Skeletal muscle tissue (tissue), 4 donors: ENCODE data around the gene OR2V1. TPM values are rescaled to one million over a fixed set of nuclear protein-coding genes. Genes with fewer than 3 reads are reported as not detected.
"Not testable (repeated sequence)": the region's sequence is repeated elsewhere in the genome, so short reads cannot be mapped to it uniquely, and the experiment has no call there.

Source experiments
- H3K27ac ChIP-seq: one replicate; pipeline ENCODE4 v1.7.0; 2013; ENCODE audit warnings: mild to moderate bottlenecking, low read depth, low read length, inconsistent platforms
- H3K27me3 ChIP-seq, 3 donors: one replicate each; pipeline ENCODE4 v1.7.0; 2013; ENCODE audit warnings: low read length in 3 of 3; ENCODE audit not compliant: control insufficient read depth in 3 of 3, insufficient read depth in 3 of 3
- H3K36me3 ChIP-seq, 3 donors: one replicate each; pipeline ENCODE4 v1.7.0; 2013; ENCODE audit warnings: low read length in 3 of 3; ENCODE audit not compliant: control insufficient read depth in 3 of 3, insufficient read depth in 3 of 3
- H3K4me1 ChIP-seq, 3 donors: one replicate each; pipeline ENCODE4 v1.7.0; 2013; ENCODE audit warnings: low read length in 3 of 3, mild to moderate bottlenecking in 3 of 3; ENCODE audit not compliant: control insufficient read depth in 3 of 3, insufficient read depth in 3 of 3
- H3K4me3 ChIP-seq, 3 donors: one replicate each; pipeline ENCODE4 v1.7.0; 2013; ENCODE audit warnings: low read length in 3 of 3
- H3K9ac ChIP-seq, 3 donors: one replicate each; pipeline ENCODE4 v1.7.0; 2013; ENCODE audit warnings: low read length in 3 of 3, mild to moderate bottlenecking in 3 of 3, moderate library complexity in 2 of 3, low read depth in 1 of 3
- H3K9me3 ChIP-seq, 3 donors: one replicate each; pipeline ENCODE4 v1.7.0; 2013; ENCODE audit warnings: low read length in 3 of 3; ENCODE audit not compliant: control insufficient read depth in 3 of 3
- total RNA-seq: library from RNA; depleted of rRNA; stranded (reverse); fragments of >200 nt; gene quantifications from one replicate; pipeline ENCODE4 v1.2.3, GENCODE V29; 2014
- donor health status: Osteomylitis.

OR2V1 gene
- total RNA-seq, 1 donor from 2014 or later = not detected

- peaks cover 24 to 55% (median 40%) of the 10 kb centered on the region in 3 donors for H3K27me3 ChIP-seq
- not testable (repeated sequence) for H3K9me3 ChIP-seq, H3K27ac ChIP-seq, H3K4me1 ChIP-seq, H3K4me3 ChIP-seq, H3K9ac ChIP-seq, H3K36me3 ChIP-seq
These were observed 16.1 kb upstream of the OR2V1 start, which contains the start of gene OR2V2 for GRCh38 chr5:181146927-181147636. OR2V2 (plus strand) TSS chr5:181147586; CDS start chr5:181154943, 7,357 bp downstream.

- Histone ChIP-seq H3K9ac (no peak overlapping the region), H3K4me3 (no peak overlapping the region), H3K4me1 (no peaks in the 10 kb centered on the region), H3K27me3 (peaks cover 17 to 36% (median 32%) of the 10 kb centered on the region in 3 donors), H3K36me3 (no peaks in the 10 kb centered on the region), H3K27ac (no peak overlapping the region), H3K9me3 (no peaks in the 10 kb centered on the region)
These were observed 14.2 kb upstream of the OR2V1 start for GRCh38 chr5:181145133-181145532.

- Histone ChIP-seq H3K4me1 (no peaks in the 10 kb centered on the region), H3K36me3 (no peaks in the 10 kb centered on the region), H3K9ac (no peak overlapping the region), H3K9me3 (peaks cover 0 to 2% (median 0%) of the 10 kb centered on the region in 3 donors), H3K27ac (no peak overlapping the region), H3K4me3 (no peak overlapping the region), H3K27me3 (peaks cover 0 to 11% (median 10%) of the 10 kb centered on the region in 3 donors)
These were observed 11.1 kb upstream of the OR2V1 start for GRCh38 chr5:181142054-181142453.

DNA sequence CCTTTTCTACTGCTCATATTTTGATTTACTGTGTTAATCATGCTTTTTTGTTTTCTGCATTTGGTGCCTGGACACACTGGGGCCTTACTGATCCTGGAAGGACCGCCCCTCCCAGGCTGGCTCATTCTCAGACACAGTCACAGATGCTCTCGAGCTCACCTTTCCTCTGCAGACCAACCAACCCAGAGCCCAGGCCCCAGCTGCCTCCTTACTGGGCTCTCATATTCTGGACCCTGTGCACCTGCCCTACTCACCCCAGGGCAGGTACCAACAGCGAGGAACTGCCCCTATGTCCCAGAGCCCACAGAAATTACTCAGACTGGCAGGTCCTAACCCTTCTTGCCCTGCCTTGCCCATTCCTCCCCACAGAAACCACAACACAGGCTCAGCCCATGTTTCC is 9.8 kb upstream of the OR2V1 start:
- Histone ChIP-seq H3K9ac (no peak overlapping the region), H3K36me3 (no peaks in the 10 kb centered on the region), H3K4me3 (no peak overlapping the region), H3K27ac (no peak overlapping the region), H3K4me1 (no peaks in the 10 kb centered on the region), H3K9me3 (peaks cover 0 to 2% (median 0%) of the 10 kb centered on the region in 3 donors), H3K27me3 (peaks cover 0 to 11% (median 10%) of the 10 kb centered on the region in 3 donors)

DNA sequence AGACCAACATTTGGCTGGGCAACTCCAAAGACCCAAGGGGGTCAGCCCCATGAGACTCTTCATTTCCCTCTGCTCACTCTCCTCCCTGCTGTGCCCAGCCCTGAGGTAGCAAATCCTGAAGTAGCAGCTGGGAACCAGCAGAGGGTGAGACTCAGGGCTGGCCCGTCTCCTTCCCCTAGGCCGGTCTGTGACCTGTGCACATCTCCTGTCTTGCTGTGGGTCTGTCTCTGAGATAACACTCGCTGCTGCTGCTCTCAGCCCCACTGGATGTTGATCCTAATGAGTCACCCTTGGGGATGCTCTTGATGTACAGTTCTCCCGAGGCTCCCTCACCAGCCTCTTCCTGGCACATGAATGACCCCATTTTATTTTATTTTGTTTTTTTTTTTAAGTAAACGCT is 7.3 kb upstream of the OR2V1 start:
- peaks cover 0 to 10% (median 7%) of the 10 kb centered on the region in 3 donors for H3K27me3 ChIP-seq
- no peak overlapping the region for H3K4me3 ChIP-seq
- H3K4me1 ChIP-seq = no peaks in the 10 kb centered on the region
- H3K27ac ChIP-seq = no peak overlapping the region
- no peak overlapping the region for H3K9ac ChIP-seq
- no peaks in the 10 kb centered on the region for H3K36me3 ChIP-seq
- H3K9me3 ChIP-seq = peaks cover 0 to 2% (median 0%) of the 10 kb centered on the region in 3 donors

GRCh38 chr5:181136361-181136955 is 5.5 kb upstream of the OR2V1 start:
- Histone ChIP-seq H3K4me1 (no peaks in the 10 kb centered on the region), H3K36me3 (no peaks in the 10 kb centered on the region)

GRCh38 chr5:181134259-181134658 is 3.3 kb upstream of the OR2V1 start:
- Histone ChIP-seq H3K27ac (no peak overlapping the region), H3K9ac (no peak overlapping the region), H3K27me3 (peaks cover 14 to 26% (median 17%) of the 10 kb centered on the region in 3 donors), H3K4me1 (no peaks in the 10 kb centered on the region), H3K36me3 (no peaks in the 10 kb centered on the region), H3K9me3 (peaks cover 0 to 2% (median 0%) of the 10 kb centered on the region in 3 donors), H3K4me3 (no peak overlapping the region)

More at GRCh38 chr5:181136361-181136955, 5.5 kb upstream of the OR2V1 start:
- Histone ChIP-seq H3K9ac (no peak overlapping the region), H3K9me3 (peaks cover 0 to 2% (median 0%) of the 10 kb centered on the region in 3 donors), H3K27ac (no peak overlapping the region), H3K27me3 (peaks cover 5 to 7% (median 6%) of the 10 kb centered on the region in 3 donors), H3K4me3 (no peak overlapping the region)

- Histone ChIP-seq H3K9ac (no peak overlapping the region), H3K36me3 (no peaks in the 10 kb centered on the region), H3K27me3 (peaks cover 19 to 31% (median 22%) of the 10 kb centered on the region in 3 donors), H3K4me1 (no peaks in the 10 kb centered on the region), H3K9me3 (peaks cover 0 to 2% (median 0%) of the 10 kb centered on the region in 3 donors), H3K27ac (no peak overlapping the region), H3K4me3 (no peak overlapping the region)
These were observed 2.8 kb upstream of the OR2V1 start for GRCh38 chr5:181133610-181134231.

DNA sequence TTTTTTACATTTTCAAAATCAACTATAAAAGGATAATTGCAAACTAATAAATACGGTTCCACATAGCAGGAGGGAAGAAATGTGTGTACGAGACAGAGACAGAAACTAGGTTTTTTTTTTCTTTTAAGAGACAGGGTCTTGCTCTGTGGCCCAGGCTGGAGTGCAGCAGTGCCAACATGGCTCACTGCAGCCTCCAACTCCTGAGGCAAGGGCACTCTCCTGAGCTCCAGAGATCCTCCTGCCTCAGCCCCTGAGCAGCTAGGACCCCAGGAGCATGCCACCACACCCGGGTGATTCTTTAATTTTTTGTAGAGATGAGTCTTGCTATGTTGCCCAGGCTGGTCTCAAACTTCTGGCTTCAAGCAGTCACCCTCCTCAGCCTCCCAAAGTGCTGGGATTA is 2.1 kb upstream of the OR2V1 start:
- H3K4me3 ChIP-seq = no peak overlapping the region
- H3K36me3 ChIP-seq = no peaks in the 10 kb centered on the region
- peaks cover 0 to 2% (median 0%) of the 10 kb centered on the region in 3 donors for H3K9me3 ChIP-seq
- H3K9ac ChIP-seq = no peak overlapping the region
- H3K27ac ChIP-seq = no peak overlapping the region
- H3K4me1 ChIP-seq = no peaks in the 10 kb centered on the region
- peaks cover 25 to 37% (median 28%) of the 10 kb centered on the region in 3 donors for H3K27me3 ChIP-seq

DNA sequence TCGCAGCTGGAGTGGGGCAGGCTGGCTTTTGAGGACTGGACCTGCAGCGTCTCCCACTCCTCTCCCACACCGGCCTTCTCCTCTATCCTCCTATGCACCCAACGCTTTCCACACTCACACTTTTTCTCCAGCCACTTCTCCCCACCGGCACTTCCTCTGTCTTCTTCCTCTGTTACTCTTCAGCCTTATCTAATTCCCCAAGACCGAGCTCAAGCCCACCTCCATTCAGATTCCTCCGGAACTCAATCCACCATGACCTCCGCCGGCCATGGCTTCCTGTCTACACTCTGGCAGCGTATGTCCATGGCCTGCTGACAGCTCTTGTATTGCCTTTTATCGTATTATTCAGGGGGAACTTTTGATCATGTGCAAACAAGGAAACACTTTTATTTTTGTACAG is 545 bp upstream of the OR2V1 start:
- H3K27ac ChIP-seq = no peak overlapping the region
- H3K9me3 ChIP-seq = no peaks in the 10 kb centered on the region
- peaks cover 37 to 52% (median 44%) of the 10 kb centered on the region in 3 donors for H3K27me3 ChIP-seq
- no peak overlapping the region for H3K4me3 ChIP-seq
- no peaks in the 10 kb centered on the region for H3K36me3 ChIP-seq
- no peaks in the 10 kb centered on the region for H3K4me1 ChIP-seq
- H3K9ac ChIP-seq = no peak overlapping the region
